Endodermal cell (in vitro differentiated cells): ENCODE data around the gene EFNA3. TPM values are rescaled to one million over a fixed set of nuclear protein-coding genes. Genes with fewer than 3 reads are reported as not detected.

Source experiments
- DNase-seq: peaks from one replicate; pipeline ENCODE4 v3.0.0-alpha.2; 2017
- H3K27ac ChIP-seq: 2 replicates; pipeline ENCODE4 v1.5.1; 2013; ENCODE audit warnings: mild to moderate bottlenecking, low read depth, low read length, moderate library complexity
- H3K27me3 ChIP-seq: 2 replicates; pipeline ENCODE4 v1.6.1; 2013; ENCODE audit warnings: mild to moderate bottlenecking, low read length, moderate library complexity; ENCODE audit not compliant: insufficient read depth, control insufficient read depth, poor library complexity, severe bottlenecking
- H3K36me3 ChIP-seq: 2 replicates; pipeline ENCODE4 v1.7.0; 2013; ENCODE audit warnings: mild to moderate bottlenecking, low read length, moderate library complexity; ENCODE audit not compliant: control insufficient read depth, insufficient read depth
- H3K4me1 ChIP-seq: one replicate; pipeline ENCODE4 v1.7.0; 2013; ENCODE audit warnings: low read length; ENCODE audit not compliant: control insufficient read depth, insufficient read depth
- H3K4me3 ChIP-seq: 2 replicates; pipeline ENCODE4 v1.5.1; 2013; ENCODE audit warnings: mild to moderate bottlenecking, low read length, moderate library complexity
- H3K9ac ChIP-seq: 2 replicates; pipeline ENCODE4 v1.6.1; 2013; ENCODE audit warnings: mild to moderate bottlenecking, low read length, moderate library complexity; ENCODE audit not compliant: poor library complexity, severe bottlenecking; ENCODE audit errors: extremely low read depth
- H3K9me3 ChIP-seq: 2 replicates; pipeline ENCODE4 v1.6.1; 2013; ENCODE audit warnings: mild to moderate bottlenecking, low read length, moderate library complexity; ENCODE audit not compliant: control insufficient read depth
- H3K27ac Mint-ChIP-seq: 2 replicates; pipeline ENCODE4 v1.8.0; 2020; ENCODE audit warnings: mixed read lengths
- H3K27me3 Mint-ChIP-seq: 2 replicates; pipeline ENCODE4 v1.8.0; 2021; ENCODE audit warnings: mild to moderate bottlenecking, mixed read lengths; ENCODE audit not compliant: insufficient read depth
- H3K36me3 Mint-ChIP-seq: 2 replicates; pipeline ENCODE4 v1.8.0; 2020; ENCODE audit warnings: low read depth, mixed read lengths
- H3K4me1 Mint-ChIP-seq: 2 replicates; pipeline ENCODE4 v1.8.0; 2020; ENCODE audit warnings: mixed read lengths
- H3K4me3 Mint-ChIP-seq: 2 replicates; pipeline ENCODE4 v1.8.0; 2020; ENCODE audit warnings: mild to moderate bottlenecking, moderate library complexity, mixed read lengths
- H3K9me3 Mint-ChIP-seq: 2 replicates; pipeline ENCODE4 v1.8.0; 2020; ENCODE audit warnings: mild to moderate bottlenecking, mixed read lengths
- WGBS, 2 experiments: methylation state at CpG; one replicate each; pipeline versions ENCODE4 v1.1.5 to v1.1.7; 2013; ENCODE audit warnings: missing lambda C conversion rate in 2 of 2, mixed read lengths in 1 of 2; ENCODE audit not compliant: insufficient coverage in 1 of 2, insufficient read length in 1 of 2; 5-methylcytosine and 5-hydroxymethylcytosine counted together
- total RNA-seq, 2 donors: library from RNA; stranded (reverse); fragmentation: NEBNext Ultra II Directional in 1 of 2; extraction: Animal tissue kit (Norgen Biotek cat#: 25700) in 1 of 2; gene quantifications; 2 replicates in 1 of 2; 3 replicates in 1 of 2; pipeline ENCODE4 v1.2.1, GENCODE V29; 2021
- TF ChIP-seq, protein P1 (sequence below): fragments of 200-600 bp; sonication (generic); conservative IDR thresholded peaks from 2 replicates; pipeline ENCODE4 v1.5.0; 2021; ENCODE audit warnings: antibody characterized with exemption, mild to moderate bottlenecking

Gene EFNA3
- total RNA-seq, 2 donors from 2014 or later, result 3.1 to 6.0 TPM

DNA sequence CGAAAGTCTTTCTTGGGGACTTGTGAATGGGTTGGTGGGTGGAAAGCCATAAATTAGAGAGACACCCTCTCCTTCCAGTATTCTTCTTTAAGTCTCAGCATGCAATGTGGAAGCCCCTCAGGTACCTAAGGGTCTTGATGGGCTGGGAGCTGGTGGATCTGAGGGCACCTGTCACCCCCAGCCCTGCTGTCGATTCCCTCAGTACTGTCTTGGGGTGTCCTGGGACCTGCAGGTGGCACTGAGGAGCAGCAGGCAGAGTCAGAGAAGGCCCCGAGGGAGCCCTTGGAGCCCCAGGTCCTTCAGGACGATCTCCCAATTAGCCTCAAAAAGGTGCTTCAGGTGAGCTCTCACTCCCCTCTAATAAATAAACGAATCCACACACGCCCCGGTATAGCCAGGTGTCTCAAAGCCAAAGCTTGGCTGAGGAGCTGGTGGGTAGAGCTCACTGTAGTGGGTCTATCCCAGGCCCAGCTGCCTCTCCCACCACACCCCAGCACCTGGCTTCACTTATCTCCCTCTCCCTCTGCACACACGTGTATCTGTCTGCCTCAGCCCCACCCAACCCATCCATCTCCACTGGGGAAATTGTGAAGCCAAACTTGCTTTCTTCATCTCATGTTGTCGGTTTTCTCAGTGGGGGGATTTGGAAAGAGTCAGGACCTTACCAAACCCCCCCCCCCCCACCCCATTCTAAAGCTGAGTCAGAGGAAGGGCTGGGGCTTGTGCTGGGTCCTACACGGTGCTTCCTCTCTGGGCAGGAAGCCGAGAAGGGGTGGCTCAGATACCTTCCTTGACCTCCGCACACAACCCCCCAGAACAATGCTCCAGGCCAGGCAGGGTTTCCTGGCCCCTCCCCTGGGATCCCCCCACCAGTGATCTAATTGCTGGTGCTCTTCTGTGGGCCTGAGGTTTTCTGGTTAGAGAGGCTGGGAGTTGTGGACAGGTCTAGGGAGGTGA is 25.9 kb upstream of the EFNA3 start:
- peaks cover 9% of the 10 kb centered on the region for H3K4me1 Mint-ChIP-seq
- peaks cover 28% of the 10 kb centered on the region for H3K27me3 ChIP-seq
- no peaks in the 10 kb centered on the region for H3K36me3 Mint-ChIP-seq
- H3K4me3 Mint-ChIP-seq, result peak overlapping the region; percentile 63
- no peak overlapping the region for H3K27ac ChIP-seq
- H3K4me3 ChIP-seq, result no peak overlapping the region
- H3K27me3 Mint-ChIP-seq, result peaks cover 21% of the 10 kb centered on the region
- H3K36me3 ChIP-seq, result no peaks in the 10 kb centered on the region
- no peaks in the 10 kb centered on the region for H3K9me3 Mint-ChIP-seq
- 77% methylated on average over 12 of the region's 12 CpGs; no CpG with 5 or more reads in 1 of the 2 experiments for WGBS, 2 experiments
- H3K4me1 ChIP-seq, result no peaks in the 10 kb centered on the region
- peak; percentile 59 for DNase-seq
- no peak overlapping the region for H3K27ac Mint-ChIP-seq
- H3K9me3 ChIP-seq, result no peaks in the 10 kb centered on the region
- no peak overlapping the region for H3K9ac ChIP-seq
- TF ChIP-seq, protein P1, sequence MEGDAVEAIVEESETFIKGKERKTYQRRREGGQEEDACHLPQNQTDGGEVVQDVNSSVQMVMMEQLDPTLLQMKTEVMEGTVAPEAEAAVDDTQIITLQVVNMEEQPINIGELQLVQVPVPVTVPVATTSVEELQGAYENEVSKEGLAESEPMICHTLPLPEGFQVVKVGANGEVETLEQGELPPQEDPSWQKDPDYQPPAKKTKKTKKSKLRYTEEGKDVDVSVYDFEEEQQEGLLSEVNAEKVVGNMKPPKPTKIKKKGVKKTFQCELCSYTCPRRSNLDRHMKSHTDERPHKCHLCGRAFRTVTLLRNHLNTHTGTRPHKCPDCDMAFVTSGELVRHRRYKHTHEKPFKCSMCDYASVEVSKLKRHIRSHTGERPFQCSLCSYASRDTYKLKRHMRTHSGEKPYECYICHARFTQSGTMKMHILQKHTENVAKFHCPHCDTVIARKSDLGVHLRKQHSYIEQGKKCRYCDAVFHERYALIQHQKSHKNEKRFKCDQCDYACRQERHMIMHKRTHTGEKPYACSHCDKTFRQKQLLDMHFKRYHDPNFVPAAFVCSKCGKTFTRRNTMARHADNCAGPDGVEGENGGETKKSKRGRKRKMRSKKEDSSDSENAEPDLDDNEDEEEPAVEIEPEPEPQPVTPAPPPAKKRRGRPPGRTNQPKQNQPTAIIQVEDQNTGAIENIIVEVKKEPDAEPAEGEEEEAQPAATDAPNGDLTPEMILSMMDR, result peak; percentile 50

DNA sequence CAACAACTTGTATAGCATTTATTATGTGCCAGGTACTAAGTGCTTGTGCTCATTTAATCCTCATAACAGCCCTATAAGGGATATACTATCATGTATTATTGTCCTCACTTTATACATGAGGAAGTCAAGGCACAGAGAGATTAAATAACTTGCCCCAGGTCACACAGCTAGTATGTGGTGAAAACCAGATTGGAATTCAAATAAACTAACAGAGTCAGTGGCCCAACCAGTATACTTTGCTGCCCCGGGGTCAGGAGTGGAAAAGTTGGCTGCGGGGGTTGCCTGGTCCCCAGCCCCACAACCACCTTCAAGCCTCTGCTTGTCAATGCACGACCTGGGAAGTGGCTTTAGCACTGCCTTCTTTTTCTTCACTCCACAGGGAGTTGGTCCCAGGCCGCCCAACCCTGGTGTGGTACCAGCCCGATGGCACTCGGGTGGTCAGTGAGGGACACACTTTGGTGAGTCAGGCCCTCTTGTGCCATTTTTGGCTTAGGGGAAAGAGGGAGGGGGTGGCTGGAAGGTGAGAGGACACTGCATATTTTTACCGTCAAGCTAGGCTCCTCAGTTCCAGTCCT is 25.0 kb upstream of the EFNA3 start:
- 90 to 92% methylated on average over 3 to 7 of the region's 7 CpGs for WGBS, 2 experiments

DNA sequence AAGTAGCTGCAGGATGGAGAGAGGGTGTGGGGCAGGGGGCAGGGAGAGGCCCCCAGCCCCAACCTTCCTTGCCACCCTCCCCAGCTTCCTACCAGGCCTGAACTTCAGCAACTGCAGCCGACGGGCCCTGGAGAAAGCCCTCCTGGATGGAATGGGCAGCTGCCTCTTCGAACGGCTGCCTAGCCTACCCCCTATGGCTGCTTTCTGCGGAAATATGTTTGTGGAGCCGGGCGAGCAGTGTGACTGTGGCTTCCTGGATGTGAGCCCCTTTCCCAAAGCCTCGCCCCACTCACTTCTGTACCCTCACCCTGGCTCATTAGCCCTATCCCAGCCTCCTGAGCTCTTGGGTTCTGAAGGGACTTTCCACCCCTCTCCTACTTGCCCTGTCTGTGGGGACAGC is 21.5 kb upstream of the EFNA3 start:
- Histone ChIP-seq H3K27ac (no peak overlapping the region), H3K27me3 (peaks cover 20% of the 10 kb centered on the region), H3K9me3 (no peaks in the 10 kb centered on the region), H3K4me3 (no peak overlapping the region), H3K9ac (no peak overlapping the region), H3K4me1 (peaks cover 4% of the 10 kb centered on the region), H3K36me3 (no peaks in the 10 kb centered on the region)
- peaks cover 5% of the 10 kb centered on the region for H3K4me1 Mint-ChIP-seq
- TF ChIP-seq, protein P1, result no peak
- no peak overlapping the region for H3K4me3 Mint-ChIP-seq
- no peak overlapping the region for H3K27ac Mint-ChIP-seq
- 76 to 92% methylated on average over 7 to 8 of the region's 8 CpGs for WGBS, 2 experiments
- peaks cover 13% of the 10 kb centered on the region for H3K27me3 Mint-ChIP-seq
- no peaks in the 10 kb centered on the region for H3K36me3 Mint-ChIP-seq
- H3K9me3 Mint-ChIP-seq, result no peaks in the 10 kb centered on the region
- no peak for DNase-seq

More for the DNA sequence above, 25.0 kb upstream of the EFNA3 start:
- H3K27ac ChIP-seq, result no peak overlapping the region
- H3K36me3 Mint-ChIP-seq, result no peaks in the 10 kb centered on the region
- no peak for DNase-seq
- no peaks in the 10 kb centered on the region for H3K4me1 ChIP-seq
- no peaks in the 10 kb centered on the region for H3K9me3 Mint-ChIP-seq
- peaks cover 28% of the 10 kb centered on the region for H3K27me3 ChIP-seq
- H3K4me1 Mint-ChIP-seq, result peaks cover 9% of the 10 kb centered on the region
- no peak overlapping the region for H3K9ac ChIP-seq
- H3K27ac Mint-ChIP-seq, result no peak overlapping the region
- no peaks in the 10 kb centered on the region for H3K36me3 ChIP-seq
- TF ChIP-seq, protein P1, result no peak
- H3K27me3 Mint-ChIP-seq, result peaks cover 21% of the 10 kb centered on the region
- no peaks in the 10 kb centered on the region for H3K9me3 ChIP-seq
- no peak overlapping the region for H3K4me3 ChIP-seq
- no peak overlapping the region for H3K4me3 Mint-ChIP-seq
